SK-N-SH treated with all-trans-retinoic acid at 6 μM for 48 hours (cell line): ENCODE measurements around the gene DYNC1H1.

Experiments used
- CREB5 ChIP-seq: fragments of 250-450 bp; sonication (Bioruptor Pico); IDR thresholded peaks from 2 replicates; pipeline ENCODE4 v1.5.1; 2020; ENCODE audit warnings: low read depth, mild to moderate bottlenecking, moderate library complexity
- CSDC2 ChIP-seq: fragments of 250-450 bp; sonication (Bioruptor Pico); IDR thresholded peaks from 2 replicates; pipeline ENCODE4 v1.5.0; 2020; ENCODE audit warnings: mild to moderate bottlenecking, moderate library complexity
- RARB ChIP-seq: fragments of 250-450 bp; sonication (Bioruptor Pico); IDR thresholded peaks from 2 replicates; pipeline ENCODE4 v1.8.0; 2021; ENCODE audit warnings: mild to moderate bottlenecking, moderate library complexity
- TCF4 ChIP-seq: fragments of 250-450 bp; sonication (Bioruptor Pico); IDR thresholded peaks from 2 replicates; pipeline ENCODE4 v1.8.0; 2021; ENCODE audit warnings: mild to moderate bottlenecking, moderate library complexity, borderline replicate concordance
- ZFP3 ChIP-seq: fragments of 250-450 bp; sonication (Bioruptor Pico); IDR thresholded peaks from 2 replicates; pipeline ENCODE4 v1.5.0; 2020; ENCODE audit warnings: mild to moderate bottlenecking, moderate library complexity
- ZNF565 ChIP-seq: fragments of 450-650 bp; formaldehyde crosslinking; conservative IDR thresholded peaks from 2 replicates; pipeline ENCODE4 v1.5.0; 2020; ENCODE audit warnings: low read depth, mild to moderate bottlenecking, moderate library complexity

- TF ChIP-seq ZFP3 (CRISPR knock-in tag) (no peak), RARB (CRISPR knock-in tag) (no peak), CSDC2 (CRISPR knock-in tag) (no peak), TCF4 (CRISPR knock-in tag) (no peak), ZNF565 (CRISPR knock-in tag) (no peak), CREB5 (CRISPR knock-in tag) (no peak)
Measured at GRCh38 chr14:101920271-101920670, 44.1 kb upstream of the DYNC1H1 start.
